HepG2 (cell line): Measurements from ENCODE around the gene PIK3R1. TPM values are rescaled to one million over a fixed set of nuclear protein-coding genes. Genes with fewer than 3 reads are reported as not detected.

ENCODE experiments used
- DNMT1 ChIP-seq: sonication (generic); formaldehyde crosslinking; IDR thresholded peaks from 2 replicates; pipeline ENCODE4 v1.5.1; 2020; ENCODE audit warnings: mild to moderate bottlenecking, missing genetic modification reagents
- PHF21A ChIP-seq: sonication (generic); formaldehyde crosslinking; IDR thresholded peaks from 2 replicates; pipeline ENCODE4 v1.5.0; 2020; ENCODE audit warnings: mild to moderate bottlenecking, missing genetic modification reagents
- PTBP1 ChIP-seq: fragments of 200-400 bp; formaldehyde crosslinking; IDR thresholded peaks from 2 replicates; pipeline ENCODE4 v1.6.1; 2018; ENCODE audit warnings: low read length, low read depth; ENCODE audit not compliant: poor library complexity, severe bottlenecking
- ZFP36 ChIP-seq: fragments of 150-350 bp; IDR thresholded peaks from 2 replicates; pipeline ENCODE4 v1.6.1; 2018; ENCODE audit warnings: borderline replicate concordance, low read length, low read depth; ENCODE audit not compliant: partially characterized antibody
- ZFY ChIP-seq: sonication (generic); formaldehyde crosslinking; IDR thresholded peaks from 2 replicates; pipeline ENCODE4 v1.4.0; 2020; ENCODE audit warnings: missing genetic modification reagents
- ZMYM4 ChIP-seq: sonication (generic); formaldehyde crosslinking; IDR thresholded peaks from 2 replicates; pipeline ENCODE4 v1.8.1; 2023; ENCODE audit warnings: mild to moderate bottlenecking, missing genetic modification reagents
- ZNF331 ChIP-seq: sonication (generic); formaldehyde crosslinking; IDR thresholded peaks from 2 replicates; pipeline ENCODE4 v1.4.0; 2020; ENCODE audit warnings: missing genetic modification reagents
- polyA plus RNA-seq, 8 experiments: library from polyadenylated mRNA; depleted of rRNA in 3 of 8; stranded (reverse) in 7 of 8; unstranded in 1 of 8; fragments of >200 nt; fragmentation: Illumina TruSeq in 4 of 8; extraction: Trizol in 4 of 8; gene quantifications; 2 replicates each; pipeline versions ENCODE4 v1.2.1 to v1.2.3, GENCODE V29; 2011 to 2016; ENCODE audit warnings: low read depth in 4 of 8, missing spikeins in 1 of 8, mixed read lengths in 1 of 8; ENCODE audit not compliant: insufficient read depth in 1 of 8
- total RNA-seq, 5 experiments: library from RNA; depleted of rRNA; stranded (reverse); fragments of >200 nt; fragmentation: Illumina TruSeq; extraction: Trizol; gene quantifications; 2 replicates each; pipeline ENCODE4 v1.2.3, GENCODE V29; 2016; ENCODE audit warnings: low read depth in 1 of 5
- TF ChIP-seq, protein P1 (sequence below), 2 experiments: fragments of 450-650 bp in 1 of 2; sonication (generic) in 1 of 2; formaldehyde crosslinking in 1 of 2; IDR thresholded peaks; 2 replicates each; pipeline versions ENCODE4 v1.6.1 to v1.8.0; 2016 to 2022; ENCODE audit warnings: antibody characterized with exemption in 1 of 2, mild to moderate bottlenecking in 1 of 2, missing genetic modification reagents in 1 of 2
- TF ChIP-seq, protein P2 (sequence below): sonication (generic); formaldehyde crosslinking; IDR thresholded peaks from 2 replicates; pipeline ENCODE4 v1.4.0; 2020; ENCODE audit warnings: missing genetic modification reagents, borderline replicate concordance
- TF ChIP-seq, protein P3 (sequence below): sonication (generic); formaldehyde crosslinking; IDR thresholded peaks from 2 replicates; pipeline ENCODE4 v1.4.0; 2020; ENCODE audit warnings: missing genetic modification reagents

Gene PIK3R1
- total and polyA plus RNA-seq, 2 of the 13 experiments (the other 11 are each of a cell fraction or from before 2014, with no cell fraction given): 8.4 to 21.3 TPM

DNA sequence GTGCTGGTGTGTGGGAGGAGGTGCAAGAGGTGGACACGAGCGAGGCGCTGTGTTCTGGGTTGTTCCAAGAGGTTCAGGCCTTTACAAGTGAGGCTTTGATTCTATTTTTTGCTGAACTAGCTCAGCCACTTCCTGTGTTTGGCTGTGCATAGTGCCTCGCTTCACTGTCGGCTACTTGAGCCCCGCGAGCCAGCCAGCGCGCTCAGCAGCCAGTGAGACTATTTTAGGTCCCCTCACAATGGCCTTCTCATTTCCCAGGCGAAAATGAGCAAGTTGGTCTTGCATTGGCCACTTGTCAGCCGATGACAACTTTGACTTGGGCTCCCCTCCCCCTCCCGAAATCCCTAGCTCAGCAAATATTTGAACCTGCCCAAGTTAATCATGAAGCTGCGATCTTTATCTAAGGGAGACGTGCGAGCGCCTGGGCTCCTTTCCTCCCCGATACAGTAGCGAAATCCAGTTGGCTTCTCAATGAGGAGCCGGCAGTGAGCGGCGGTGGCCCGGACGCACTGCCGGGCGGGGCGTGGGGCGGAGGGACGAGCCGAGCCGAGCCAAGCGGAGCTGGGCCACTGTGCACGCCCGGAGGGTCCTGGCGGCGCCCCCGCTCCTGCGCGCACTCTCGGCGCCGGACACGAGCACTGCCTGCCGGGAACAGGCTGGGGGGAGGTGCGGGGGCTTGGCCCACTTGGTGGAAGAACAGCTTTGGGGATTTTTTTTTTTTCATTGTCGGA is 72.6 kb downstream of the PIK3R1 start (continued):
- TF ChIP-seq, protein P1, sequence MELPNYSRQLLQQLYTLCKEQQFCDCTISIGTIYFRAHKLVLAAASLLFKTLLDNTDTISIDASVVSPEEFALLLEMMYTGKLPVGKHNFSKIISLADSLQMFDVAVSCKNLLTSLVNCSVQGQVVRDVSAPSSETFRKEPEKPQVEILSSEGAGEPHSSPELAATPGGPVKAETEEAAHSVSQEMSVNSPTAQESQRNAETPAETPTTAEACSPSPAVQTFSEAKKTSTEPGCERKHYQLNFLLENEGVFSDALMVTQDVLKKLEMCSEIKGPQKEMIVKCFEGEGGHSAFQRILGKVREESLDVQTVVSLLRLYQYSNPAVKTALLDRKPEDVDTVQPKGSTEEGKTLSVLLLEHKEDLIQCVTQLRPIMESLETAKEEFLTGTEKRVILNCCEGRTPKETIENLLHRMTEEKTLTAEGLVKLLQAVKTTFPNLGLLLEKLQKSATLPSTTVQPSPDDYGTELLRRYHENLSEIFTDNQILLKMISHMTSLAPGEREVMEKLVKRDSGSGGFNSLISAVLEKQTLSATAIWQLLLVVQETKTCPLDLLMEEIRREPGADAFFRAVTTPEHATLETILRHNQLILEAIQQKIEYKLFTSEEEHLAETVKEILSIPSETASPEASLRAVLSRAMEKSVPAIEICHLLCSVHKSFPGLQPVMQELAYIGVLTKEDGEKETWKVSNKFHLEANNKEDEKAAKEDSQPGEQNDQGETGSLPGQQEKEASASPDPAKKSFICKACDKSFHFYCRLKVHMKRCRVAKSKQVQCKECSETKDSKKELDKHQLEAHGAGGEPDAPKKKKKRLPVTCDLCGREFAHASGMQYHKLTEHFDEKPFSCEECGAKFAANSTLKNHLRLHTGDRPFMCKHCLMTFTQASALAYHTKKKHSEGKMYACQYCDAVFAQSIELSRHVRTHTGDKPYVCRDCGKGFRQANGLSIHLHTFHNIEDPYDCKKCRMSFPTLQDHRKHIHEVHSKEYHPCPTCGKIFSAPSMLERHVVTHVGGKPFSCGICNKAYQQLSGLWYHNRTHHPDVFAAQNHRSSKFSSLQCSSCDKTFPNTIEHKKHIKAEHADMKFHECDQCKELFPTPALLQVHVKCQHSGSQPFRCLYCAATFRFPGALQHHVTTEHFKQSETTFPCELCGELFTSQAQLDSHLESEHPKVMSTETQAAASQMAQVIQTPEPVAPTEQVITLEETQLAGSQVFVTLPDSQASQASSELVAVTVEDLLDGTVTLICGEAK (IDR thresholded peaks at IDR 0.05): no peak
- TF ChIP-seq, protein P1 (CRISPR knock-in tag; IDR thresholded peaks at IDR 0.05): no peak
- TF ChIP-seq, protein P2, sequence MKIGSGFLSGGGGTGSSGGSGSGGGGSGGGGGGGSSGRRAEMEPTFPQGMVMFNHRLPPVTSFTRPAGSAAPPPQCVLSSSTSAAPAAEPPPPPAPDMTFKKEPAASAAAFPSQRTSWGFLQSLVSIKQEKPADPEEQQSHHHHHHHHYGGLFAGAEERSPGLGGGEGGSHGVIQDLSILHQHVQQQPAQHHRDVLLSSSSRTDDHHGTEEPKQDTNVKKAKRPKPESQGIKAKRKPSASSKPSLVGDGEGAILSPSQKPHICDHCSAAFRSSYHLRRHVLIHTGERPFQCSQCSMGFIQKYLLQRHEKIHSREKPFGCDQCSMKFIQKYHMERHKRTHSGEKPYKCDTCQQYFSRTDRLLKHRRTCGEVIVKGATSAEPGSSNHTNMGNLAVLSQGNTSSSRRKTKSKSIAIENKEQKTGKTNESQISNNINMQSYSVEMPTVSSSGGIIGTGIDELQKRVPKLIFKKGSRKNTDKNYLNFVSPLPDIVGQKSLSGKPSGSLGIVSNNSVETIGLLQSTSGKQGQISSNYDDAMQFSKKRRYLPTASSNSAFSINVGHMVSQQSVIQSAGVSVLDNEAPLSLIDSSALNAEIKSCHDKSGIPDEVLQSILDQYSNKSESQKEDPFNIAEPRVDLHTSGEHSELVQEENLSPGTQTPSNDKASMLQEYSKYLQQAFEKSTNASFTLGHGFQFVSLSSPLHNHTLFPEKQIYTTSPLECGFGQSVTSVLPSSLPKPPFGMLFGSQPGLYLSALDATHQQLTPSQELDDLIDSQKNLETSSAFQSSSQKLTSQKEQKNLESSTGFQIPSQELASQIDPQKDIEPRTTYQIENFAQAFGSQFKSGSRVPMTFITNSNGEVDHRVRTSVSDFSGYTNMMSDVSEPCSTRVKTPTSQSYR (CRISPR knock-in tag): peak; percentile 80
- peak; percentile 48; the same call in 1 of the 2 replicates for TF ChIP-seq ZFY
- TF ChIP-seq, protein P3, sequence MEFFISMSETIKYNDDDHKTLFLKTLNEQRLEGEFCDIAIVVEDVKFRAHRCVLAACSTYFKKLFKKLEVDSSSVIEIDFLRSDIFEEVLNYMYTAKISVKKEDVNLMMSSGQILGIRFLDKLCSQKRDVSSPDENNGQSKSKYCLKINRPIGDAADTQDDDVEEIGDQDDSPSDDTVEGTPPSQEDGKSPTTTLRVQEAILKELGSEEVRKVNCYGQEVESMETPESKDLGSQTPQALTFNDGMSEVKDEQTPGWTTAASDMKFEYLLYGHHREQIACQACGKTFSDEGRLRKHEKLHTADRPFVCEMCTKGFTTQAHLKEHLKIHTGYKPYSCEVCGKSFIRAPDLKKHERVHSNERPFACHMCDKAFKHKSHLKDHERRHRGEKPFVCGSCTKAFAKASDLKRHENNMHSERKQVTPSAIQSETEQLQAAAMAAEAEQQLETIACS (CRISPR knock-in tag): peak; percentile 92
- TF ChIP-seq ZNF331 (CRISPR knock-in tag): peak; percentile 81
- TF ChIP-seq PHF21A: peak; percentile 80; the same call in 1 of the 2 replicates
- TF ChIP-seq ZFP36: no peak
- peak; percentile 72 for TF ChIP-seq PTBP1
- TF ChIP-seq DNMT1 (CRISPR knock-in tag): 0 out of 2 replicates have a peak, but pooled peaks have one; percentile 8
- TF ChIP-seq ZMYM4: peak; percentile 88
